Hematopoietic multipotent progenitor cell treated with erythropoietin and hydrocortisone succinate and interleukin-3 and kit ligand, for 6 days (in vitro differentiated cells): ENCODE data around the gene PYCR2.

Source experiments
- DNase-seq: peaks from one replicate; pipeline ENCODE4 v3.0.0-alpha.2; 2015

PYCR2 gene

GRCh38 chr1:225917536-225917935 is 6.5 kb downstream of the PYCR2 start:
- DNase-seq, result no peak

DNA sequence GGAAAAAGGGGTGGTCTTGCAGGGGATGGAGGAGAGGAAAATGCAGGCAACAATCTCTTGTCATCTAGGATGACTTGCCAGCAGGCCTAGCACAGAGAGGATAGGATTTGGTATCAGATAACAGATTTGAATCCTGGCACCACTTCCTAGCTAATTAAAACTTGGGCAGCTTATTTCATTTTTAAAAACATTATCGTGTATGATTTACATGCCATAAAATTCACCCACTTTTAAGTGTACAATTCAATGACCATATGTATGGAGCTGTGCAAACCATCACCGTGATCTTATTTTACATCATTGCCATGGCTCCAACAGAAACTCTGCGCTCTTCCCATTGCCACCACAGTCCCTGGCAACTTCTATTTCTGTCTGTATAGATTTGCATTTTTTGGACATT is 6.9 kb downstream of the PYCR2 start:
- DNase-seq, result no peak

DNA sequence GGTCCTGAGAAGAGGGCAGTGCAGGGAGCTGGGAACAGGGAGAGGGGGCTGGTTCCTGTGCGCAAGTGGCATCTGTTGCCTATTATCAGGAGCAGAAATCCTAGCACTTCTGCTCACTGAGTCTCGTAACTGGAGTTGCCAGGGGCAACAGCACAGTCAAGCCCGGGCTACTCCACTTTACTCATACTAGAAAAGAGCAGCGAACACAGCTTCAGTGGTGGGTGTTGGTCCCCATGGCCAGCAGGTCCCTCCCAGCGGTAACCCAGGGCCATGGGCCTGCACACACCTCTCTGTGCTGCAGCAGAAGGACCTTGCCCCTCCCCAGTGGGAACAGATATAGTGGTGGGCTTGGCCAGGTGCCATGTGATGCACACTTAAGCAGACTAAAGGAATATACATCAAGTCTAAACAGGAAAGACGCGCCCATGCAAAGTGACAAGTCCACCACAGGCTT is 8.5 kb downstream of the PYCR2 start:
- DNase-seq, result no peak

- DNase-seq, result no peak
These were observed 9.1 kb downstream of the PYCR2 start for GRCh38 chr1:225914947-225915346.

DNA sequence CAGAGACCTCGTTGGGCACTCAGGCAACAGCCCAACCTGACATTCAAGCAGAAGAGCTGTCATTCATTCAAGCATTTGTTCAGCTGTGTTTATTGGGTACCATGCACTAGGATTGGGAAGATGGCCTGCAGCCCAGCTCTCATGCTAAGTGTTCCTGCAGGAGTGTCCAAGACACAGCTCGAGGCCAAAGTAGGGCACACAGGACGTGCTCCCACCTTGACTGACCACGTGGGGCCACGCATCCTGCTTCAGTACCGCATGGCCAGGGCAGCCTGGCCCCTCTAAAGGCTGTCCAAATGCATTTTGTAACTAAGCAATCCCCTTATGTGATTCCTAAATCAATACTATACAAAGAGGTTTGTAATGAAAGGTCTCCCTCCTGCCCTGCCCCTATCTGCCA is 9.7 kb downstream of the PYCR2 start:
- no peak for DNase-seq

DNA sequence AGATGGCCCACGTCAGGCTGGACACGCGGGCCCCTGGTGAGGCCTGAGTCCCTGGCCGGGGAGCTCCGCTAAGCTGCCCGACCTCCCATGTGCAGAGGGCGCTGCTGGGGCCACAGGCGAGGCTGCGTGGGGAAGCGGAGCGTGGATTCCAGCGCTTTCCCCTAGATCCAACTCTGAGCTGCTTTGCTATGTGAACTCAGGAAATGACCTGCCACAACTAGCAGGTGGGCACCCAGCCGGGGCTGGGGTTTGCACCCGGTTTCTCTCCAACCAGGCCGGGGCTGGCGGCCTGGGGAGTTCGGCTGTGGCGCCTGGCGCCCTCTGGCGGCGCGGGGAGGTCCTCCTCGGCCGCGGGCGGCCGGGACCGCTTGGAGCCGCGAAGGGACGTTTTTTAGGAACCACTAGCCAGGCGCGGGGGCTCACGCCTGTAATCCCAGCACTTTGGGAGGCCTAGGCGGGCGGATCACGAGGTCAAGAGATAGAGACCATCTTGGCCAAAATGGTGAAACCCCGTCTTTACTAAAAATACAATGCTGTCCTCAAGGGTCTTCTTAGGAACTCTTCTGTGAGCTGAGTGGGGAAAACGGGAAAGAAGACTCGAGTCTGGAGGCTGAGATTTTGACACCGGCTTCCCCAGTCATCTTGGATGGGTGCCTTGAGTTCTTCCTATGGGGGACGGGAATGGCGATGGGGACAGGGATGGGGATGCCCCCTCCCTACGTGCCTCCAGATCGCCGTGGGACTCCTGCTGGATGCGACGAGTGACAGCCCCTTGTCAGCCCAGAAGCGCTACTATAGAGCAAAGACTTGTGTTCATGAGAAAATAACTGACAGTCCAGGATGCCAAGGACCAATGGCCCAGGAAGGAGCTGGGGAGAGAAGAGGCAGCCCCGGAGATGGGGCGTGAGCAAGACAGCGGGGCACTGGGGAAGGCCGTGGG is 12.6 kb downstream of the PYCR2 start:
- DNase-seq, result peak; percentile 73

GRCh38 chr1:225909477-225909876 is 14.6 kb downstream of the PYCR2 start:
- no peak for DNase-seq

DNA sequence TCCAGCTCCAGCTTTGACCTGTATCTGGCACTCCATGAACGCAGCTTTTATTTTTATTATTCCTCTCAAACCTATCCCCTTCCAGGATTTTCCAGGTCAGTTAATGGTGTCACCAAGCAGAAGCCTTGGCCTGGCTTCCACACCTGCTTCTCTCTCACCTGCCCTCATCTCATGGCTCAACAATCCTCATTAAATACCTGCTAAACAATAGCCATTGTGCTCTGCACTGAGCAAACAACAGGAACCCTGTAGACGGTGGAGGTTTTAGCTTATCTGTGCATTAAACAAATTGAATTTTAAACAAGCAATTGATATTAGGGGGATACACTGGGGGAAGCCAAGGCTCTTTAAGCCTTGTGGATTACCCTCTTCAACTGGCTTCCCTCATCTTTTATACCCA is 15.3 kb downstream of the PYCR2 start:
- DNase-seq, result no peak

- DNase-seq, result no peak
These were observed 15.9 kb downstream of the PYCR2 start for GRCh38 chr1:225908013-225908640.

GRCh38 chr1:225907341-225907740 is 16.7 kb downstream of the PYCR2 start:
- DNase-seq, result no peak

GRCh38 chr1:225906467-225906866 is 17.6 kb downstream of the PYCR2 start:
- DNase-seq, result no peak

- DNase-seq, result no peak
These were observed 20.4 kb downstream of the PYCR2 start for GRCh38 chr1:225903623-225904022.

DNA sequence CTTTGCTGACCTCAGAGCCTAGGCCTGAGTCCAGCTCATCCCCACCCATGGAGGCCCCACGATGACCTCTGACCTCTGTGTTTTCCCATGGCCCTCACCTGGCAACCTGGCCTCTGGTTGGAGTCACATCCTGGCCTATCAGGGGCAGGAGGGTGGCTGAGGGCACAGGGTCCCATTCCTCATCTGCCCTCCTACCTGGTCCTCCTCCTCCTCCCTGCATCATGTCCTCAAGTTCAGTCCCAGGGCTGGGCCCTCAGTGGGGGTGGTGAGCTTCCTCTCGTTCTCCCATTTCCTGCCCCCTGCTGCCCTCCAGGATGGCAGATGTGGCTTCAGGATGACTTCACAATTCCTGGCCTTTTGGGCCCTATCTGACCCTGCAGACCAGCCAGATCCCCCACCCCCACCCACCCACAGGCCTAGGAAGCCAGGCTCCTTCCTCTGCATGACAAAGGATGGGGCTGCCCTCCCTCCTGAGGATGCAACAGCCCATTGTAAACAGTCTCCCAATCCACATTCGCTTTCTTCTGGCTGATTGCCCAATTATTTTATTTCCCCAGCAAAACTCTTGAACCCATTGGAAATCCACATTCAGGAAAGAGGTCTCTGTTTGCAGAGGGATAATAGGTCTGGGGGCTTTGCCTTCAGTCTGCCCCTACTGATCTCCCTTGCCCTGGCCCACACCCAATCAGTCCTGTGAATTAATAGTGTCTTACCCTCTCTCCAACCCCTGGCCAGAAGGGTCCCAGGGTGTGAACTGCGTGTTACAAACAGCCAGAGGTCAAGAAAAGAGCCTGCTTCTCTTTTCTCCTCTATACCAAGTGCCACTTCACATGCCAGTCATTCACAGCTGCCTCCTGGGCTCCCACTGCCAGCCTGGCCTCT is 24.8 kb downstream of the PYCR2 start:
- no peak for DNase-seq

DNA sequence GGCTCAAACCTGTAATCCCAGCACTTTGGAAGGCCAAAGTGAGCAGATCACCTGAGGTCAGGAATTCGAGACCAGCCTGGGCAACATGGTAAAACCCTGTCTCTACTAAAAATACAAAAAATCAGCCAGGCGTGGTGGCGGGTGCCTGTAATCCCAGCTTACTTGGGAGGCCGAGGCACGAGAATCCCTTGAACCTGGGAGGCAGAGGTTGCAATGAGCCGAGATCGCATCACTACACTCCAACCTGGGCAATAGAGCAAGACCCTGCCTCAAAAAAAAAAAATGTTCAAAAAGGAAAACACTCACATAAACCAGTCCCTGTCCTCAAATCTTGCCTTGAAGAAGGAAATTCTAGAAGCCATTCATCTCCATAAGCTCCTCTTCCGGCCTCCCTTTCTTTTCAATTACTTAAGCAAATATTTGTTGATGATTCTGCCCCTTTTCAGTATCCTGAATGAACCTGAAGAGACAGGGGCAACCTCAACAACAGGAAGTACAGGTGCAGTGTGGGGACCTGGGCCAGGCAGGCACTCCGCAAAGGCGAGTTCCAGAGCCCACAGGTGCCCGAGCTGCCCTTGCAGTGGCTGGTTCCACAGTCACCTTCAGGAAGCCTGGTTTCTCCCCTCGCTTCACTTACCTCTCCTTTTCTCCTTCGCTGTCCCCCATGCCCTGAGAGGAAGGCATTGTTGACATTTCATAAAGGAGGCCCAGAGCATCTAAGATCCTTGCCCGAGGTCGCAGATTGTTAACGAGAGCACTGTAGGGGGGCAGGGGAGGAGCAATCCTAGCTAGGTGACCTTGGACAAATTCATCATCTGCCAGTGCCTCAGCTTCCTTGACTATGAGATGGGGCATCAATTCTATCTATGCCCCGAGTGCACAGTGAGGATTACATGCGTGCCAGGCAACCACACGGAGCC is 26.2 kb downstream of the PYCR2 start:
- no peak for DNase-seq

DNA sequence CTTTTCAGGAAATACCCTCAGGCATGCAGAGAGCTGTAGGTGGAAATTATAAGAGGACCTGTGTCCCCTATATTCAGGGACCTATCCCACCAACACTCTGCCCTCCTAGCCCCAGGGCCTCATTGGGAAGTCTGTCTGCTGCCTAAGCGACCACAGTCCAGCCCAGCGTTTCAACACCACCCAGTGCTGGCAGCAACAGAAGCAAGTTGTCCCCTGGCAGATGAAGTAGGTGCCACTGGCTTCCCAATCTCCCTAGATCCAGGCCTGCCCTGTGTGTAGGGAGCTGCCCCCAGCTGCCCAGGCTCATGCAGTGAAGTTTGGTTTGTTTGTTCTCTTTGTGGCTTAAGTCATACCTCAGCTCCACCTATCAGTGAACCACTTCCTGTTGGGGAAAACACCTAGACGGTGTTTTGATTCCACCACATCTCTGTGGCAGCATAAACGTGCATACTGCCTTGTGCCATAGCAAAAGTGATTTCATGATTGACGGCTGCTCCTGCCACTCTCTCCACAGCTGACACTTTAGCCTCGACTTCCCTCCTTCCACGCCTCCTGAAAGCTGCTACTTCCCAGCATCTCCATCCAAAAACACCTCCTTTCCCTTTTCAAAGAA is 27.0 kb downstream of the PYCR2 start:
- no peak for DNase-seq

GRCh38 chr1:225896494-225896893 is 27.6 kb downstream of the PYCR2 start:
- no peak for DNase-seq

- DNase-seq, result no peak
These were observed 31.7 kb downstream of the PYCR2 start for GRCh38 chr1:225892307-225892706.

- peak; percentile 27 for DNase-seq
These were observed 32.6 kb downstream of the PYCR2 start for GRCh38 chr1:225891229-225891972.

DNA sequence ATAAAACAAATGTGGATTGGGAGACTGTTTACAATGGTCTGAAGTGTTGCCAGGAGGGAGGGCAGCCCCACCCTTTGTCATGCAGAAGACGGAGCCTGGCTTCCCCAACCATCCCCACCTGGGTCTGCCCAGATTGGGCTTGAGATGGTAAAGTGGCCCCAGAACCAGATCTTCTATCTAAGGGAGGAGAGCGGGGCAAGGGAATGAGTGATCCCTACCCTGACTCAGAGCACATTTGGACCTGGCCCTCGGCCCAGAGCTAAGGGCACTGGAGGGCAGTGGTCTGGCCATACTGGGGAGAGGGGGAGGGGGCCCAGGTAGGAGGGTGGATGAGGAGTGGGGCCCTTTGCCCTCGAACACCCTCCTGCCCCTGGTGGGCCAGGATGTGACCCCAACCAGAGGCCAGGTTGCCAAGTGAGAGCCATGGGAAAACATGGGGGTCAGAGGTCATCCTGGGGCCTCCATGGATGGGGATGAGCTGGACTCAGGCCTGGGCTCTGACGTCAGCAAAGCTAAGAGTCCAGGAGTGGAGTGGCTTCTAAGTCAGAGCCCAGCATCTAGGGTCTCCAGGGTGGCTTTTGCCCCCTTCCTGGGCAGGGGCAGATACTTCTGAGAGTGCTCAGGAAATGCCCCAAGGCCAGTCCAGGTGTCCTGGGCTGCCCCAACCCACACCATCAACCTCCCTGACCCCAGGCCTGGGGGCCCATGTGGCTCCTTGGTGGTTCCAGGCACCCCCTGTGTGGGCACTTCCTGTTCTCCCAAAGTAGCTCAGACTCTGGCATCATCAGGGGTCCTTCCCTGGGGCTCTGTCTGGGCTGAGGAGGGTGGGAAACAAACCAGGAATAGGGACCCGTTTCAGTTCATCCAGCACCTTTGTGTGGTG is 33.5 kb downstream of the PYCR2 start:
- DNase-seq, result no peak

DNA sequence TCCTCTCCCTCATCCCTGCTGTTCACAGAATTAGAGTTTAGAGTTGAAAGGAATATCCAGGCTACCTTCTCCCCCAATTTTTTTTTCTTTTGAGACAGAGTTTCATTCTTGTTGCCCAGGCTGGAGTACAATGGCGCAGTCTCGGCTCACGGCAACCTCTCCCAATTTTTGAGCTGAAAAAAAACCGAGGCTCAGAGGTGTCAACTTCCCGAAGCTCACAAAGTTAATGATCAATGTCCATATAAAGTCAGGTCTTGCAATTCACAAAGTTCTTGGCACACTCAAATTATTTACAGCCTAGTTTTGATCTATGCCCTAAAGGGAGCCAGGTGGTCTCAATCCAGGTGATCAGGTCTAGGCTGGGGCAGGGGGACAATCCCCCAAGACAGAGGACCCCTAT is 34.3 kb downstream of the PYCR2 start:
- DNase-seq, result no peak
